ENCODE data around the gene EXOC6B.

DNA sequence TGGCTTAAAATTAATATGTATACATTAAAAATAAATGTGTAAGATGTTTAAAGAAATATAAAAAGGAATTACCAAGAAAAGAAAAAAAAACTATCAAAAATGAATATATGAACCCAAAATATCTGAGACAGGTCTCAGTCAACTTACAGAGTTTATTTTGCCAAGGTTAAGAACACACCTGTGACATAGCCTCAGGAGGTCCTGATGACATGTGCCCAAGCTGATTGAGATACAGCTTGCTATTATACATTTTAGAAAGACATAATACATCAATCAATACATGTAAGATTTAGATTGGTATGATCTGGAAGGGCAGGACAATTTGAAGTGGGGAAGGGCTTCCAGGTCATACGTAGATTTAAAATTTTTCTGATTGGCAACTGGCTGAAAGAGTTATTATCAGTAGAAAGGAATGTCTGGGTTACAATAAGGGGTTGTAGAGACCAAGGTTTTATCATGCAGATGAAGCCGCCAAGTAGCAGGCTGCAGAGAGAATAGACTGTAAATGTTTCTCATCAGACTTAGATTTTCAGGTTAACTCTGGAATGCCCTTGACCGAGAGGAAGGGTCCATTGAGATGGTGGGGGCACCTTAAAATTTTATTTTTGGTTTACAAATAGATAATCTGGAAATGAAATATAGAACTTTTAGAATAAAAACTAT is 74.7 kb downstream of the EXOC6B start:
- TF ChIP-seq, protein P1, sequence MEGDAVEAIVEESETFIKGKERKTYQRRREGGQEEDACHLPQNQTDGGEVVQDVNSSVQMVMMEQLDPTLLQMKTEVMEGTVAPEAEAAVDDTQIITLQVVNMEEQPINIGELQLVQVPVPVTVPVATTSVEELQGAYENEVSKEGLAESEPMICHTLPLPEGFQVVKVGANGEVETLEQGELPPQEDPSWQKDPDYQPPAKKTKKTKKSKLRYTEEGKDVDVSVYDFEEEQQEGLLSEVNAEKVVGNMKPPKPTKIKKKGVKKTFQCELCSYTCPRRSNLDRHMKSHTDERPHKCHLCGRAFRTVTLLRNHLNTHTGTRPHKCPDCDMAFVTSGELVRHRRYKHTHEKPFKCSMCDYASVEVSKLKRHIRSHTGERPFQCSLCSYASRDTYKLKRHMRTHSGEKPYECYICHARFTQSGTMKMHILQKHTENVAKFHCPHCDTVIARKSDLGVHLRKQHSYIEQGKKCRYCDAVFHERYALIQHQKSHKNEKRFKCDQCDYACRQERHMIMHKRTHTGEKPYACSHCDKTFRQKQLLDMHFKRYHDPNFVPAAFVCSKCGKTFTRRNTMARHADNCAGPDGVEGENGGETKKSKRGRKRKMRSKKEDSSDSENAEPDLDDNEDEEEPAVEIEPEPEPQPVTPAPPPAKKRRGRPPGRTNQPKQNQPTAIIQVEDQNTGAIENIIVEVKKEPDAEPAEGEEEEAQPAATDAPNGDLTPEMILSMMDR (IDR thresholded peaks at IDR 0.05), result no peak
- no peak for TF ChIP-seq POLR2A (IDR thresholded peaks at IDR 0.05)
